SHP77 (cell line): ENCODE measurements around the gene RGS19.
A peak's percentile ranks its signal among the peaks of the same experiment; 100 is the strongest.

Experiments used
- DNase-seq, 2 experiments: peaks; one replicate each; lab custom pipeline; 2025; lab: John Stamatoyannopoulos, UW

The RGS19 gene

DNA sequence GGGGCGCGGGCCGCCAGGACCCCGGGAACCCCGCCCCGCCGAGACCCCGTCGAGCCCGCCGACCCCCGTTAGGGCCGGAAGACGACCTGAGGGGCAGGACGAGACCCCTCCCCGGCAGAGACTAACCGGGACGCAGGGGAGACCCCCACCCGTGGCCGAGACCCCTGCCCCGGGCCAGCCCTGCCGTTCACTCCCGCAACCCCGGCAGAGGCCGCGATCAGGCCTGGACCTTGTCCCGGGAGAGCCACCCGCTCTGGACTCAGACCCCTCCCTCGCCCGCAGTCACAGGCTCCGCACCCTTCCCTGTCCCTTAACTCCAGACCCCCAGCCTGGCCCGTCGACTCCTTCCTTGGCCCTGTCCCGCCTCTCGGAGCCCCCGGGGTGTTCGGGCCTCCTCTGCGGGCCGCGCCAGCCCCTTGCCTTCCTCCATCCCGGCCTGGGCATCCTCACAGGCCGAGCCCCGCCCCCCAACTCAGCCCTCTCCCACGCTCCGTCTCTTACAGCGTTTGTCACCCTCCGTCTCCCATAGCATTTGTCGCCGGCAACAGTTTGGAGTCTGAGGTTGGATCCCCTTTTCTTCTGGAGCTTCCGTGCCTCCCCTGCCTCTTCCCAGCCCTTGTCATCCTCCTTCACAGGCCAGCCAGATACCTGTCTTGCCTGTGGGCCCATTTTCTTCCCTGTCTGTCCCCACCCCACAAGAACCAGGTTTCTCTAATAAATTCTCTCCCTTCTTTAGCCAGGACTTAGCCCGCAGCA is 15.8 kb downstream of the RGS19 start:
- DNase-seq: no peak

DNA sequence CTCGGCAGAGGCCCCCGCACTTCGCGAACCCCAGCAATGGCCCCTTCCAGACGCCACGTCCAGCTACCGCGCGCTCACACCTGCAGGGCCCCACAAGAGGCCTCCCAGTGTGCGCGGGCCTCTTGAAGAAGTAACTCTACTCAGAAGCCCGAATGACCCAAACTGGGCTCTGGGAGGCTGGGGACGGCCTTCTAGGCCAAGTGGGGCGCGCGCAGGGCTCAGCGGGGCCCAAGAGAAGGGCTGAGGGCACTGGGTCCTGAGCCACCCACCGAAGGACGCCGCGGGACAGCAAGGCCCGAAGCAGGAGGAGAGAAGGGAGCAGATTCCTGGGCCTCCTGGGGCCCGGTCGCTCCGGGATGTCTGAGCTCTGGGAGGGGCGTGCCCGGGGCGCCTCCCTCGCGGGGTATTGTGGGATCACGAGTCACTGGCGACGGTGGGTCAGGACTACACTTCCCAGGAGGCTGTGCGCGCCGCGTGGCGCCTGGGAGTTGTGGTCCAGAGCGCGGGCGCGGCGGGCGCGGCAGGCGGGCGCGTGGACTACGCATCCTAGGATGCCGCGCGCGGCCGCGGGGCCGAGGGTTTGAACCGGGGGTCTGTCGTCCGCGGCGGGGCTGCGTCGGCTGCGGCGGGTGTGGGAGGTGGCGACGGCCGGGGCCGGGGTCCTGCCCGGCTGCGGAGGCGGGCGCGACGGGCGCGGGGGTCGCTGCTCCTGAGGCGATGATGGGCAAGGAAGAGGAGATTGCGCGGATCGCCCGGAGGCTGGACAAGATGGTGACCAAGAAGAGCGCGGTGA is 16.5 kb downstream of the RGS19 start, which contains the start of gene TCEA2:
Gene TCEA2, plus strand, starts transcription at position 603 of the 793 bp plus-strand sequence. Its CDS starts 115 bp downstream, at position 718.
- peak; percentile 99 for DNase-seq

DNA sequence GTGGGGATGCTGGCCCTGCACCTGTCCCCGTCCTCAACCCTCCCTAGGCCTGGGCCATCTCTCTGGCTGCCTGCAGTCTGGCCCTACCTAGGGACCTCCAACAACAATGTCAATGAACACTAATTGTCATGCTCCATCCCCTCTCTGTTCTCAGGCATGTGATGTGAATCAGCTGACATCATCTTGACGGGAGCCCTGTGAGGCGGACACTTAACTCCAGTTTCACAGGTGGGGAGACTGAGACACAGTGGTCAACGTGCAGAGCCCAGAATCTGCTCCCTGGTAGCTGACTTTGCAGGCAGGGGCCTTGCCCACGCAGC is 17.1 kb downstream of the RGS19 start:
- no peak for DNase-seq

DNA sequence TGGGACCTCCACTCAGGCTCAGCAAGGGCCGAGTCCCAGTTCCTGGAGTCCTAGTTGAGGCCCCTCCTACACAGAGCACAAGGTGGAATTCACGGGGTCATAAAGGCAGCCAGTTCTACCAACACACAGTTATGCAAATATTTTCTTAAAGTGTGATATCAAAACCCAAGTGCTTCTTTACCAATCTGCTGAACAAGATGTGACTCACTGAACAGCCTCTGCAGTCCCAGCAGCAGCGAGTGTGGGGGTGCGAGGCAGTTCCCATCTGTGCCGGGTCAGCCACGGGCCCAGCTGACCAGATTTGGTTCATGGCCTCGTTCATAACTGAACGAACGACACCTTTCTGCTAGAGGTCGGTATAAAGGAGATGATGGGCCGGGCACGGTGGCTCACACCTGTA is 20.8 kb downstream of the RGS19 start:
- no peak for DNase-seq

DNA sequence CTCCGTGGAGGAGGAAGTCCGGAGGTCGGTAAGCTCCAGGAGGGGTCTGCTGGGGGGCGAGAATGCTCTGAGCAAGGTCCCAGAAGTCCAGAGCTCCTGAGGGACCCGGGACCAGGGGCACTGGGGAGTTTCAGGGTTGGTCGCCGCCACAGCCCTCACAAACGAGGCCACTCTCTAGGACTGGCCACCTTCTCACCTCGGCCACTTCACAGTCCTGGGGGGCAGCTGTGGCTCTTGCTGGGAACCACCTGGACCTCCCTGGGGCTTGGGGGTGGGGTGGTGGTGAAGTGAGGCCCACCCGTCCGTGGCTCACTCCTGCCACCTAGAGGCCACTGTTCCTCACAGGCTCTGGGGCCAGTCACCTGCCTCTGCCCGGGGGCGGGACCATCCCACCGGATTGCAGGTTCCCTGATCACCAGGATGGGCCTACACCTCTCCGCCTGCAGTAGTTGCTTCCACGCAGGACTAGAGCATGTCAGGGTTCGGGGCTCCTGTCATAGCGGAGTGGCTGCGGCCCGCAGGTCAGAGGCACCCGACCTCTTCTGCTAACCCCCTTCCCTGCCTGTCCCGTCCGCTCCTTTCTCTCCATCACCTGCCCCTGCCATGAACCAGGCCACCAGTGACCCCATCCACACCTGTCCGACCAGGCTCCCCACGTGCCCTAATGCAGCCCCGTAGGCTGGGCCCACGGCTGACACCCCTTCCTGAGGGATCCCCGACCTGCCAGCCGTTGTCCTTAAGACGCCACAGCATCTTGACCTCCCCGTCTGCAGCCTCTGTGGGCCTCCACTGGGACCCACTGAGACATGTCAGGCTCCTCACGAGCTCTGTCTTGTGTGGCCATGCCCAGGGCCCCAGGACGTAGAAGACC is 21.5 kb downstream of the RGS19 start:
- DNase-seq: peak; percentile 79 to 90

DNA sequence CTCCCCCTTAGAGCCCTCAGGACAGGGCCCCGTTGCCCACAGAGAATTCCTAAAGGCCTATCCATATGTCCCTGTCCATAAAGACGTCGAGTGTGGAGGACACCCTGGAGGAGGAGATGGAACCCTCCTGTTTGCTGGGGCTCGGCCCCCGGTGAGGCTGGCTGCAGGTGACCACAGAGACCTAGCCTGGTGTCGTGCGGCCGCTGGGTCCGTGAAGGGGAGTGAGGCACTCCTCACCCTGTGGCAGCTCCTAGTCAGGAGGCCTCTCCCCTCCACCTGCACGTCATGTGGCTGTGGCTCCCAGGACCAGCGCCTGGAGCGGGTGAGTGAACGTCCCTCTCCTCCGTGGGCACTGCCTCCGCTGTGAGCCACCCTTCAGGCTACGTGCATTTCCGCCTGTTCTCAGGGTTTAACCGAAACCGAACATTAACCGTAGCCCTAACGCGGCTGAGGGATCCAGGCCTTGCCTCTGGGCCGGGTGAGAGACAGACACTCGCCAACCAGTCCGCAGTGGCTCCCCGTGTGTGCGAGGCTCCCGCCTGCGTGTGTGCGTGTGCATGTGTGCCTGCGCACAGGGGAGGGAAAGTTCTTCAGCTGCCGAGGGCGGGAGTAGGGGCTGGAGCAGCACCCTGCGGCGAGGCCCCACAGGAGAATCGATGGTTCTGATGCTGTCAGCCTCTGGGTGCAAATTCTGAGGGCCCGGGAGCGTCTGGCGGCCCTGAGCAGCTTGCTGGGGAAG is 22.3 kb downstream of the RGS19 start:
- peak in 1 of 2 experiments; percentile 39 for DNase-seq

DNA sequence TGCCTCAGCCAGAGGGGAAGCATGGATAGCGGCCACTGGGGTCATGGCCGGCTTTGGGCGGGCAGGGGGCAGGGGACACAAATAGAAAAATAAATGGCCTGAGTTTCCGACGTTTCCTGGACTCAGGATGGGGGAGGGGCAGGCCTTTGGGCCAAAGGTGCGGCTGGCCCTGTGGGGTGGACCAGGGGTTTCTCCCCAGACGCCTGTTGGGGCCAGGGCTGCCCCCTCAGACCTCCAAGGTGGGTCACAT is 22.8 kb downstream of the RGS19 start:
- DNase-seq: no peak

DNA sequence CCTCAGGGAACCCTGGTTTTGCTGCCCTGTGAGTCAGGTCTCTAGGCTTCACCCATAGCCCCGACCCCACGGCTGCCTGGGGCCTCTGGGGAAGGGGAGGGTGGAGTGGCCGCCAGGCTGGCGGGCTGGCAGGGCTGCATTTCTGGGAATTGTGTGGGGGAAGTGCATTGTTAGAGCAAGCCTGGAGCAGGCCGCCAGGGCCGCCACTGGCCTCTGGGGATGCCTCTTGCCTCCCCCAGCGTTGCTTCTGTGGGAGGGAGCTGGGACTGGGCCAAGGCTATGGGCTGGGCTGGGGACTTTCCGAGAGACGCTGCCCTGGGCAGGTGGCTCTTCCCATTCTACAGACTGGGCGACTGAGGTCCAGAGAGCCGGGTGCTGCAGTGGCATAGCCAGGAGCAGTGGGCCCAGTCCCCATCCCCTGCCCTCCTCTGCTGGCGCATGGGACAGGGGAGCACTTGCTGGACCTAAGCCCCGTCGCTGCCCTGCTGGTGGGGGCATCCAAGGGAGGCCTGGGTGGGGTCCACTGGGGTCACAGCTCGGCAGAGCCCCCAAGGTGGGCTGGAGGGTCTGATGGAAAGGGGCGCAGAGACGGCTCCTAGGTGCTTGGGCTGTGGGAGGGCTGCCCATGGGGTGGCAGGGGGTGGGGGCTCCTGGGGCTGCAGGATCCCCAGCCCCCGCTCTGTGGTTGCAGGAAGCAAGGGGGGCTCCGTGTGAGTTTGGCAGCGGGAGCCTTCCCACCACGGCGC is 23.3 kb downstream of the RGS19 start:
- DNase-seq: peak in 1 of 2 experiments; percentile 32

DNA sequence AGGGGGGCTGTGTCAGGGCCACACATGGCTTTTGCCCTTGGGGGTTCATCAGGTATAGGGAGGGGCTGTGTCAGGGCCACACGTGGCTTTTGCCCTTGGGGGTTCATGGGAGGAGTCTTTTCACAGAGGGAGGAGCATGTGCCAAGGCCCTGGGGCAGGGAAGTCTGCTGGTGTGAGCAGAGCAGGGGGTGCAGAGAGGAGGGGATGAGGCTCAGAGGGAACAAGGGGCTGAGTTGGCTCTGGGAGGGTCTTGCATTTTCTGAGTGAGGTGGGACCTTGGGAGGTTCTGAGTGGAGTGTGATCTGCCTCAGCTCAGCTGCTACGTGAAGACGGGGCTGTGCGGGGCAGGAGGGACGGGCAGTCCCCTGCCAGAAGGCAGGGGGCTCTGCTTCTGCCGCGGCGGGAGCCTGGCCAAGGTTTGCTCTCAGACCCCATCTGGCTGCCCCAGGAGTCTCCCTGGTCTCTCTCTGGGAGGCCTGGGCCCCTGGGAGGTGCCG is 23.9 kb downstream of the RGS19 start:
- DNase-seq: no peak

DNA sequence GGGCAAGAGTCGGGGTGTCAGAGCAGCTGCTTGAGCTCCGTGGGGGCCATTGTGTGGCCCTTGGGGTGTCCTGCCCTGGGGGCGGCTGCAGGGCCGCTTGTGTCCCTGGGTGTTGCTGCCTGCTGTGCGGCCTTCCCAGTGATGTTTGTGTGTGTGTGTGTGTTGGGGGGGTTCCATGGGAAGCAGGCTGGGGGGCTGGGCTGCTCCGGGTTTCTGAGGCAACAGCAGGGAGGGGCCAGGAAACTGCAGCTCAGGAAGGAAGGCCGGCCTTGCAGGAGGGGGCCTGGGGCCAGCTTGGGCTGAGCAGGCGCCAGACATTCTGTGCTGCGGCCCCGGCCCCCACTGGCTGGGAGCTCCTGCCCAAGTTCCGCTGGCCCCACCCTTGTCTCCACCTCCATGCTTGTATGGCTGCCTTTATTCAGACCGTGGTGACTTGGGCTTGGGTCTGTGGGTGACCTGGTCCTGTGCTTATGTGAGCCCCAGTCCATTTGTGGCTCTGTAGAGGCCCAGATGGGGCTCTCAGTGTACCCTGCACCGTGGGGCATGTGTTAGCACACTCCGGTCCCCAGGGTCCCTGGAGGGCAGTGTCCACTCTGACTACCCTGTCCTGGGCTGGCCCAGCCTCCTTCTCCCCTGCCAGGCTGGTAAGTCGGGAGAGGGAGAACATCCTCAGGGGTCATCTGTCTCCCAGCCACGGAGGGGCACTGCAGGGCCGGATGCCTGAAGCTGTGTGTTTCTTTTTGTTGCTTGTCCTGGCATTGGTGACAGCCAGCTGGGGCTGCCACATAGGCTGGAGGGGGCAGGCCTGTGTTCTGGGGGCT is 25.3 kb downstream of the RGS19 start:
- DNase-seq: peak; percentile 81 to 82

DNA sequence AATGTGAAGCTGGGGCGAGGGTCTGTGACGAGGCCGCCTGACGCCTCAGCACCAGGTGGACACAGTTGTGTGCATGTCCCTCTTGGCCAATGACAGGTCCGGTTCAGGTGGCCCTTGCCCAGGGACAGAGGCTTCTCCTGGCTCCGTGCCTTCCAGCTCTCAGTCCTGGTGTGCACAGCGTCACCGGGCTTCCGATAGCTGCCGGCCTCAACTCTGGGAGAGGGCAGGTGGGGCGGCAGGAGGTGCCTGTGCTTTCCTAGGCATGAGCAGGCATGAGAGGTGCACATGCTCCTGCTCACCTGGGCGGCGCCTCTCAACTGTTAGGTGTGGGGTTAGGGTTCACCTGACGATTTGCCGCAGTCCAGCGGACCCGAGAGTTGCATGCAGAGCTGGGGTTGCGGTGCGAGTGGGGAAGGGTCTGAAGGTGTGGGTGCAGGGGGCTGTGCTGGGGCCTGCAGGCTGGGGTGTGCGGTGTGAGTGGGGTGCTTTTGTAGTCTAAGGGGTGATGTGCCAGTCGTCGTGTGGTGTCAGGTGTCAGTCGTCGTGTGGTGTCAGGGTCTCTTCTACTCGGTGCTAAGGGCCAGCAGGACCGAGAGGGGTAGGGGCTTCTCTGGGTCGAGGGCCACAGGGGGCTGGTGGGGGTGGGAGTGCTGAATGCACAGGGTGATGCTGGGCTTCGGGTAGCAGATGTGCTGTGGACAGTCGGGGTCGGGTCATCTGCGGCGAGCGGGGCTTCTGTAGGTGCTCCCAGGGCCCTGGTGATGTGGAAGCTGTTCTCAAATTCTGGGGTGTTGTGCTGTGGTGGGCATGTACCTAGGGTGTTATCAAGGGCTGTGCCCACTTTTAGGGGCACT is 26.1 kb downstream of the RGS19 start:
- DNase-seq: no peak

DNA sequence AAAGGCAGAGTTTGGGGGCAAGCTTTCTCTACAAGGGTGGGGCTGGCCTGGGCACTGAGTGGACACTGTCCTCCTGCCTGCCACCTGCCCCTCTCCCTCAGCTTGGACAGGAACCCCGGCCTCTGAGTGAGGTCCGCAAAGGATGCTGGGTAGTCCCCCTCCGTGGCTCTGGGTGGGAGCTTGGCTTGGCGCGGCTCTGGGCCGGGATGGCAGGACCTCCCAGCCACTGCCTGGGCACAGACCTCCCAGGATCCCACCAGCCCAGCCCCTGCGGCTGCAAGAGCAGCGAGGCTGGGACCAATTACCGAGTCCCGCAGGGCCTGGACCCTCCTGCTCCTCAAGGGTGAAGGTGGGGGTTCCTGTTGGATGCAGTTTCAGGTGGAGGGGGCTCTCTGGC is 27.0 kb downstream of the RGS19 start:
- DNase-seq: no peak

DNA sequence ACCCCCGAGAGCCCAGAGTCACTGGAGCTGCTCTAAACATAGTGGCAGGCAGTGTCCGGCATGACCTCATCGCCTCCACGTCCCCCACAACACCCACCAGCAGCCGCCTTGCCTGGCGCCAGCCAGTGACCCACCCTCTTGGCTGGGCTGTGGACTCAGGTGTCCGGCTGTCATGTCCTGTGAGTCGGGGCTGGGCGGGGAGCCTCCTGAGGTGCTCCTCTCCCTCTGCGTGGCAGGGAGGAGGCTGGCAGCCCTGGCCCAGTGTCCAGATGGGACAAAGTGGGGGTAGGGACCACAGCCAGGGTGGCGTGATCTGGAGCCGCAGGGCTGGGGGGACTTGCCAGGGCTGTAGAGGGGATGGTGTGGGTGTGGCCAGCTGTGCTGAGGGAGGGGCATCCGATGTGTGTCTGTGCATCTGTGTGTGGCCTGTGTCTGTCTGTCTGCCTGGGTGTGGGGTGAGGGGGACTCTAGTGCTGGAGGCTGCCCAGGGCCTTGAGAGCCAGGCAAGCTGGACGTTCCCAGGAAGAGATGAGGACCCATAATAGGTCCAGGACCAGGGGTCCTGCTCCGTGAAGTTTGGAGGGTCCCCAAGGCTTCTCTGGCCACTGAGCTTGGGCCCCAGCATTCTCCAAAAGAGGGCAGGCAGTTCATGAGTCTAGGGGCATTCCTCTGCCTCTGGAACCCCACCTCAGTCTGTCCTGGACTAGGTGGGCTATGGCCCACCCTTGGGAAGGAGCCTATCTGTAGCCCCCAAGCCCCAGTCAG is 27.6 kb downstream of the RGS19 start:
- no peak for DNase-seq

DNA sequence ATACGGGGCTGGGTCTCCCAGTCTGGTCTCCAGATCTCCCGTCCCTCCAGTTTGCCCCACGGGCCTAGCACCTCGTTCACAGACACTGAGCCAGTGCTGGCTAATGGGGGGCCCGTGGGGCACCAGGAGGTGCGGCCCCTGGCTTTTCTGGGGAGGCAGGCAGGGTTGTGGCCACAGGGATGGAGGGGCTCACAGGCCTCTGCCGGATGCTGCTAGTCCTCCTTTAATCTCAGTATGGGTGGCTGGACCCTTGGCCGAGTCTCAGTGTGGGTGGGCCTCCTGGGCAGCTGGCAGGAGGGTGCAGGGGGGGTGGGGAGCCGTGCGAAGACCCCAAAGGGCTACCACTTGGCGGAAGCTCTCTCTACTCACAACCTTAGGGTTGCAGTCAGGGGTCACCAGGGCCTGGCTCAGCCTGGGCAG is 28.3 kb downstream of the RGS19 start:
- no peak for DNase-seq

DNA sequence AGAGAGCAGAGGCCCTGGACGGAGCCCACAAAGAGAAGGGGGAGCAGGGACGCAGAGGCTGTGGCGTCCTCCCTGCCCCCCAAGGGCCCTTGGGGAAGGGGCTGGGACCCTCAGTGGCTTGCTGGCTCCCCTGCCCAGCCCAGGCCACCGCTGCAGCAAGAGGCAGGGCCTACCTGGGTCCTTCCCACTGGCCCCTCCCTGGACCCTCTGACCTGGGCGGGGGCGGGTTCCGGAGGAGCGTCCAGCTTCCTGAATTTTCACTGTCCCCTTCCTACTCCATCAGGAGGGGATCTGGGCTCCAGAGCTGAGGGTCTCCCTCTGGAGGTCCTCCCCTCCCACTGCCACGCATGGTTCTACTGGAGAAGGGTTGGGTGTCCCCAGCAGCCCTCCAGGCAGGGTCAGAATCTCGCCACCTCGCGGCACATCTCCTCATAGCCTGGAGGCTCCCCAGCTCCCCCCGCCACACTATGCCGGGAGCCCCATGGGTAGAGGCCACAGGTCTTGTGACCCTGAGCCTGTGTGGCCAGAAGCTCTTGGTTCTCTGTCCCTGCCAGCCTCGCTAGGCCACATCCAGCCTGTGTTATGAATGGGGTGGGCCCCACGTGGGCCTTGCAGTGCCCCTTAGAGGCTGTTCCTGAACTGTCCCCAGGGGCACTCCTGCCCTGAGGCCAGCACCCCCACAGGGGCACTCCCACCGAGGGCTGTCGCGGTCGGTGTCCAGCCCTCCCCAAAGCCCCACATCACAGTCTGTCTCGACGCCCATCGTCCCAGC is 28.9 kb downstream of the RGS19 start:
- no peak for DNase-seq

DNA sequence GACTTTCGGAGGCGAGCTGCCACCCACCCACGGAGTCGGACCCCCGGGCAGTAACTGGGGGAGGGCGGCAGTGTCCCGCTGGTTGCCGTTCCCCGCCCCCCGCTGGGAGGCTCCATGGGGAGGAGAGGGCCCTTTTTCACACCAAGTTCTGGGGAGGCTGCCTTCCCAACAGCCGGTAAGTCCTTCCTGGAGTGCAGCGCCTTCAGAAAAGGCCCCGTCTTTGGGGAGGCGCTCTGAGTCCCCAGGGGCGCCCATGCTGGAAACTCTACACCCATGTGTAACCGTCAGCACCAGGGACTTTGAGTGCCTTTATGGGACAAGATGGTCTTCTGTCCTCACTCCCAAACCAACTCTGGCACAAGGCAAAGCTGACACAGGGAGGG is 29.4 kb downstream of the RGS19 start:
- DNase-seq: no peak

DNA sequence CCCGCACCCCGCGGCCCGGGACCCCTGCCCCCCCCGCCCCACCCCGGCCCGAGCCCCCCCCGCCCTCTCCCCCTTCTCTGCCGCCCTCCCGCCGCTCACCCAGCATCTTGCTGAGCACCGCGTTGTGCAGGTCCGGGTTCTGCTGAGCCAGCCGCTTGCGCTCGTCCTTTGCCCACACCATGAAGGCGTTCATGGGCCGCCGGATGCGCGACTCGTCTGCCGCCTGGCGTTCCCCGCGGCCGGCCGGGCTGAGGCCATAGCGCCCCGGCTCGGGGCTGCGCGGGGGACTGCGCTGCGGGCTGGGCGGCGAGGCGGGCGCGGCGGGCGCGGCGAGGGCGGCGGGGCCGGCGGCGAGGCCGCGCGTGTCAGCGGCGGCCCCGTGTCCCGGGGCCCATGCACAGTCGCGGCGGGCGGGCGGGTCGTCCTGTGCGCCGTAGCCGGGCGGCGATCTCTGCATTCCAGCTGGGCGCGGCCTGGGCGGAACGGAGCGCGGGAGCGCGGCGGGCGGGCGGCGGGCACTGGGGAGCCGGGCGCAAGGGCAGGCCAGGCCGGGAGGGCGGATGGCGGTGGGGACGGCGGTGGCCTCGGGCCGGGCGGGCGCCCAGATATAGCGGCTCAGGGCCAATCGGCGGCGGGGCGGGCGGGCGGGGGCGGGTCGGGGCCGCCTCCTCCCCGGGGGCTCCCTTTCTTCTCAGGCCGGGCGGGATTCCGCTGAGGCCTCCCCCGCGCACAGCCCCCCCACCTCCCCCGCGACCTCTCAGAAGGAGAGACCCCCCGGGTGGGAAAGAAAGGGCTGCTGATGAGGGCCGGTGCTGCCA is 30.0 kb downstream of the RGS19 start, which contains the start of gene SOX18:
Gene SOX18, minus strand, starts transcription at position 580 of the 818 bp plus-strand sequence. Its CDS starts 123 bp downstream, at position 457.
- DNase-seq: no peak
